AG04449 (cell line): Measurements from ENCODE around the gene CHMP4B.

ENCODE experiments used
- CTCF ChIA-PET: fragments of 350-600 bp; formaldehyde crosslinking; extraction: SDS; loops from one replicate; lab custom pipeline; 2021; ENCODE audit warnings: antibody characterized with exemption; lab: Yijun Ruan, JAX
- POLR2A ChIA-PET: fragments of 400-600, 350-600 bp; formaldehyde crosslinking; extraction: SDS; loops from one replicate; lab custom pipeline; 2020; ENCODE audit warnings: antibody characterized with exemption, inconsistent platforms; lab: Yijun Ruan, JAX
- DNase-seq: peaks from one replicate; pipeline ENCODE4 v3.0.0-alpha.2; 2010; ENCODE audit warnings: low read depth, low spot score
- H3K4me3 ChIP-seq: 2 replicates; pipeline ENCODE4 v1.5.1; 2011; ENCODE audit warnings: low read depth, mild to moderate bottlenecking, control low read depth, low read length
- CTCF ChIP-seq: IDR thresholded peaks from one replicate; pipeline ENCODE4 v1.5.1; 2011; ENCODE audit warnings: mild to moderate bottlenecking, moderate library complexity, low read length, control low read depth, inconsistent platforms; ENCODE audit not compliant: insufficient read depth; ENCODE audit errors: missing control alignments

The CHMP4B gene

DNA sequence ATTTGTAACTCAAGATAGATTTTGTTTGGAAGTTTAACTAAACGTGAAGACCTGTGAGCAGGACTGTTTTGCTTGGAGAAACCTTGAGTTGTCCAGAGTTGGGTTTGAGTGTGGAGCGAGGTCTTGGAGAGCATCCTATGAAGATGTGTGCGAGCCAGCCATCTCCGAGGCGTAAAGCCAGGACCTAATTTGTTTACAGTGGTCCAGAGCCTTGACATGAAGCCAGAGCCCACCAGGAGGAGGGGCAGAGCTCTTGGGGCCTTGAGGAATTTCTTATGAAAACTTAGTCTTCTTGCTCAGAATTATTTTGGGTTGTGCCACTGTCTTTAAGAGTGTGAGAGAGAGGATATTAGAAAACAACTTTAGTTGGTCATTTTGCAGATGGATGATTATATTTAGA is 6.3 kb downstream of the CHMP4B start:
- POLR2A ChIA-PET: no interaction called here
- CTCF ChIA-PET: no interaction called here
- DNase-seq: no peak
- no peak overlapping the region for H3K4me3 ChIP-seq
- TF ChIP-seq CTCF: no peak

- DNase-seq: no peak
- no peak for TF ChIP-seq CTCF
- POLR2A ChIA-PET: interaction anchor here (1.0 kb wide), 1 partner anchor 9 kb away, joined by 4 read pairs; the partner anchor contains the start of gene CHMP4B
- CTCF ChIA-PET: interaction anchor here (0.8 to 1.2 kb wide), 2 partner anchors 17 to 32 kb away, joined by 3 to 4 read pairs; no protein-coding TSS in a partner anchor
- H3K4me3 ChIP-seq: no peak overlapping the region
These were observed 8.3 kb downstream of the CHMP4B start for GRCh38 chr20:33819456-33819855.

DNA sequence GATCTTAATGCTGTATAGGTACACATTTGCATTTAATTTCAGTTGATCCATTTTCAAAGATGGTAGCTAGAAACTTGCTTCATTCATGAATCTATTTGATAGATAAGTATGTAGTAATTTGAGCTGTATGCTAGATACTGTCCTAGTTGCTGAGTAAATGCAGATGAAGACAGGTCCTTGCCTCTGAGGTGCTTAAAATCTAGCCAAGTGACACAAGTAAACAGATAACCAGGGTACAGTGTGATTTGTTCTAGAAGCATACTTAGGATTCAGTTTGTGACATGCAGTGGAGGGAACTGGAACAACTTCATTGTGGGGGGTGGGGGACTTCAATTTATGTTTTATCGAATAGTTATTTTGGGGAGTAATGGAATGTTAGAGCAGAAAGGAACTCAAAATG is 9.2 kb downstream of the CHMP4B start:
- ChIA-PET CTCF (interaction anchor here (0.7 kb wide), 1 partner anchor 152 kb away, joined by 3 read pairs; no protein-coding TSS in a partner anchor), POLR2A (interaction anchor here (0.8 kb wide), 1 partner anchor 173 kb away, joined by 4 read pairs; the partner anchor contains the start of gene RALY)
- no peak for TF ChIP-seq CTCF
- no peak for DNase-seq
- H3K4me3 ChIP-seq: no peak overlapping the region

DNA sequence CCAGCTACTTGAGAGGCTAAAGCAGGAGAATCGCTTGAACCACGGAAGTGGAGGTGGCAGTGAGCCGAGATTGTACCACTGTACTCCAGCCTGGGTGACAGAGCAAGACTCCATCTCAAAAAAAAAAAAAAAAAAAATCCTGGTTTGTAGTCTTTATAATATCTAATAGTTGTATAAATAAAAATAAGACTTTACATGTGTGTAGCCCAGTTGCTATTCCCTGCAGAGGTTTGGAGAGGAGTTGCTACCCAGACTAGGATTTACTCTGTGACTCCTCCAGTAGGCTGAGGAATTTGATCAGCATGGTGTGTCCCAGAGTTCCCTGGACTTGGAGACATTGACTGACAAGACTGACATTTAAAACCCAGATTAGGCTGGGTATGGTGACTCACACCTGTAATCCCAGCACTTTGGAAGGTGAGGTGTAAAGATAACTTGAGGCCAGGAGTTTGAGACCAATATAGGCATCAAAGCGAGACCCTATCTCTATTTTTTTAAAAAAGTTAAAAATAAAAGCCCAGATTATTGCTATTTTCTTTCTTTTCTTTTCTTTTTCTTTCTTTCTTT is 10.2 kb downstream of the CHMP4B start:
- no peak for TF ChIP-seq CTCF
- no peak overlapping the region for H3K4me3 ChIP-seq
- ChIA-PET CTCF (no interaction called here), POLR2A (no interaction called here)
- DNase-seq: no peak

- no peak for DNase-seq
- H3K4me3 ChIP-seq: no peak overlapping the region
- CTCF ChIA-PET: no interaction called here
- TF ChIP-seq CTCF: no peak
- POLR2A ChIA-PET: no interaction called here
These were observed 11.3 kb downstream of the CHMP4B start for GRCh38 chr20:33822423-33822822.

DNA sequence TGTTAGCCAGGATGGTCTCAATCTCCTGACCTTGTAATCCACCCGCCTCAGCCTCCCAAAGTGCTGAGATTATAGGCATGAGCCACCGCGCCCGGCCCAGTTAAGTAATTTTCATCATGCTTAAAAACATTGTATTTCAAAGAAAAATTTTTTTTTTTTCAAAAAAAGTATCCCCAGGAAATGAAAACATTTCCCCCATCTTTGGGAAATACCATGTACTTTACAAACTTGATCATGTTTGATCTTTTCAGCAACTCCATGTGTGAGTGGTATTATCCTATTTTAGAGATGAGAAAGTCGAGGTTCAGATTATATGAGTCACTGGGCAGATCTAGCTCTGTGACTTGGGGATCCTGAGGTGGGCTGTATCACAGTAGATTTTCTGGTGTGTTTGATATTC is 11.8 kb downstream of the CHMP4B start:
- ChIA-PET POLR2A (no interaction called here), CTCF (no interaction called here)
- H3K4me3 ChIP-seq: no peak overlapping the region
- DNase-seq: no peak
- TF ChIP-seq CTCF: no peak
